Gastroesophageal sphincter (tissue), 3 donors: ENCODE data around the gene ETFB.

ENCODE experiments used
- EP300 ChIP-seq: sonication (generic); formaldehyde crosslinking; IDR thresholded peaks from one replicate; pipeline ENCODE4 v1.6.1; 2017; ENCODE audit warnings: antibody characterized with exemption, mild to moderate bottlenecking
- POLR2A ChIP-seq, 2 donors: fragments of 450-650 bp; IDR thresholded peaks; one replicate each; pipeline ENCODE4 v1.6.1; 2017; ENCODE audit warnings: antibody characterized with exemption in 2 of 2, mild to moderate bottlenecking in 2 of 2, moderate library complexity in 1 of 2
- POLR2AphosphoS5 ChIP-seq: sonication (generic); formaldehyde crosslinking; IDR thresholded peaks from one replicate; pipeline ENCODE4 v1.6.1; 2017; ENCODE audit warnings: antibody characterized with exemption
- TF ChIP-seq, protein P1 (sequence below), 4 experiments: fragments of 200-600 bp in 2 of 4; fragments of 450-650 bp in 2 of 4; sonication (generic) in 1 of 4; IDR thresholded peaks; one replicate each; pipeline ENCODE4 v1.5.1; 2017 to 2019; ENCODE audit warnings: antibody characterized with exemption in 4 of 4, mild to moderate bottlenecking in 2 of 4, moderate library complexity in 2 of 4

DNA sequence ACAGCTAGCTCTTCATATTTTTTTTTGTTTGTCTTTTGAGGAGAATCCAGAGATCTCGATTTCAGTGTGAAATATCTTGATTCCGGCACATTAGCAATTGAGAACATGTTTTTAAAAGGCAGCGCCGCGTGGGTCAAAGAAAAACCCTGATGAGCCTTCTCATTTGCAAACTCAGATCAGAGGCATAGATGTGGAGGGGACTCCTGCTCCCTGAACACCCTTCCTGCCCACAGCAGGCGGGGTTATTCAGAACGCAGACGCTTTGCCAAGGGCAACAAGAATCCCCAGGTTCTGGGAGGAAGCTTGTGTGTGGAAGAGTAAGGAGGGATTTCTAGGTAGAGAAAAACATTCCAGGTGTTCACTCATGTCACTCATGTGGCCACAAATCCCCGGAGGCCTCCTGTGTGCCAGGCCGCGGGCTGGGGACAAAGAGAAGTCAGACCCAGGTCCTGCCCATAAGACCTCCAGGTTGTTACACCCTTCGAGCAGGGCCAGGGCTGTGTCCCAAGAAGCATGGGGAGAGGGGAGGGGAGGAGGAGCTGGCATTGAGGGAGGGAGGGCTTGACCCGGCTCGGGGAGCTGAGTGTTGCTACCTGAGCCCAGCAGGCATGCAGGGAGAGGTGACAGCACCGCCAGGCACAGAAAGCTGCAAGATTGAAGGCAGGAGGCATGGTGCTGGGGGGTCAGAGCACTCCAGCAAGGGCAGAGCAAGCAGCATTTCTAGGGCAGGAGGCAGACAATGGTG lies 70.6 kb downstream of the ETFB start:
- TF ChIP-seq, protein P1, sequence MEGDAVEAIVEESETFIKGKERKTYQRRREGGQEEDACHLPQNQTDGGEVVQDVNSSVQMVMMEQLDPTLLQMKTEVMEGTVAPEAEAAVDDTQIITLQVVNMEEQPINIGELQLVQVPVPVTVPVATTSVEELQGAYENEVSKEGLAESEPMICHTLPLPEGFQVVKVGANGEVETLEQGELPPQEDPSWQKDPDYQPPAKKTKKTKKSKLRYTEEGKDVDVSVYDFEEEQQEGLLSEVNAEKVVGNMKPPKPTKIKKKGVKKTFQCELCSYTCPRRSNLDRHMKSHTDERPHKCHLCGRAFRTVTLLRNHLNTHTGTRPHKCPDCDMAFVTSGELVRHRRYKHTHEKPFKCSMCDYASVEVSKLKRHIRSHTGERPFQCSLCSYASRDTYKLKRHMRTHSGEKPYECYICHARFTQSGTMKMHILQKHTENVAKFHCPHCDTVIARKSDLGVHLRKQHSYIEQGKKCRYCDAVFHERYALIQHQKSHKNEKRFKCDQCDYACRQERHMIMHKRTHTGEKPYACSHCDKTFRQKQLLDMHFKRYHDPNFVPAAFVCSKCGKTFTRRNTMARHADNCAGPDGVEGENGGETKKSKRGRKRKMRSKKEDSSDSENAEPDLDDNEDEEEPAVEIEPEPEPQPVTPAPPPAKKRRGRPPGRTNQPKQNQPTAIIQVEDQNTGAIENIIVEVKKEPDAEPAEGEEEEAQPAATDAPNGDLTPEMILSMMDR (IDR thresholded peaks at IDR 0.05), result no peak
- no peak for TF ChIP-seq POLR2AphosphoS5
- TF ChIP-seq EP300, result no peak
- TF ChIP-seq POLR2A (IDR thresholded peaks at IDR 0.05), result no peak
